Measurements from ENCODE around the gene ETFBKMT.
A peak's percentile ranks its signal among the peaks of the same experiment; 100 is the strongest.

The ETFBKMT gene

DNA sequence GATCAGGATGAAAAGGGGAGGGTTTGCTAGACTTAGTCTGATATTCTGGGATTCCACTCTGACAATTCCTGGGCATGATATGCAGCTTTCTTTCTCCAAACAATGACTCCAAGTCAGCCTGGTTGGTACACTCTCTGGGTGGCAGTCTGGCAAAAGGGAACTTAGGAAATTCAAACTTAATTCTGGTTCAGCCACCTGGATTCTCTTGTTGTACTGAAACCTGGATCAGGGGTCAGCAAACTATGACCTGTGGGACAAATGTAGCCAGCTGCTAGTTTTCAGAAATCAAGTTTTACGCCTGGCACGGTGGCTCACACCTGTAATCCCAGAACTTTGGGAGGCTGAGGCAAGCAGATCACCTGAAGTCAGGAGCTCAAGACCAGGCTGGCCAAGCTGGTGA is 63.1 kb downstream of the ETFBKMT start:
- no peaks in the 10 kb centered on the region for H3K27me3 Mint-ChIP-seq (ENCODE audit: low read depth)
- H3K36me3 Mint-ChIP-seq (ENCODE audit: low read depth): peaks cover 40% of the 10 kb centered on the region
- peak overlapping the region; percentile 14 for H3K4me3 Mint-ChIP-seq
- H3K9me3 Mint-ChIP-seq: peaks cover 10% of the 10 kb centered on the region
- H3K27ac Mint-ChIP-seq: no peak overlapping the region
- H3K4me1 Mint-ChIP-seq (ENCODE audit: low read depth): peaks cover 30% of the 10 kb centered on the region

Measured in T-helper 1 cell treated with Interleukin-12 subunit alpha and Interleukin-12 subunit beta and Interleukin-4 antibody, amounts not matched to agents 30 μg/mL and 1 μg/mL, for 36 hours (primary cell).